ENCODE measurements around the gene ZNF580. TPM values are rescaled to one million over a fixed set of nuclear protein-coding genes. Genes with fewer than 3 reads are reported as not detected.

The ZNF580 gene
- total RNA-seq, 2 experiments from 2014 or later = 24.4 to 50.0 TPM

GRCh38 chr19:55642153-55643002 lies 1.6 kb downstream of the ZNF580 start:
- Histone ChIP-seq H3K36me3 (ENCODE audit: insufficient read depth, low read length) (peaks cover 39% of the 10 kb centered on the region), H3K4me1 (ENCODE audit: insufficient read depth, low read length, poor library complexity, severe bottlenecking) (peaks cover 62% of the 10 kb centered on the region), H3K4me3 (ENCODE audit: low read depth, low read length, poor library complexity, severe bottlenecking) (peak overlapping the region; percentile 98), H3K9me3 (ENCODE audit: low read length) (no peaks in the 10 kb centered on the region), H4K20me1 (ENCODE audit: insufficient read depth, low read length) (no peaks in the 10 kb centered on the region), H3K9me2 (ENCODE audit: insufficient read depth, low read length) (no peaks in the 10 kb centered on the region), H2AFZ (ENCODE audit: low read length) (no peak overlapping the region; the same call in 1 of the 2 replicates), H3K79me2 (ENCODE audit: insufficient read depth, low read depth, low read length) (peaks cover 53% of the 10 kb centered on the region), H3K4me2 (ENCODE audit: low read length) (peak overlapping the region; percentile 89), H3K27ac (ENCODE audit: low read depth, low read length, poor library complexity, severe bottlenecking) (peak overlapping the region; percentile 86)
- ChIA-PET CTCF (ENCODE audit: unreplicated experiment) (no interaction called here), POLR2A (interaction anchor here (0.6 to 0.7 kb wide), 2 partner anchors 12 to 17 kb away, joined by 3 read pairs; no protein-coding TSS in a partner anchor)
- peak; percentile 63 for DNase-seq (ENCODE audit: low spot score)
- intact Hi-C loops (cut with micrococcal nuclease; ENCODE audit: unreplicated experiment) = loop anchor here (1.0 to 5.0 kb wide), 2 partner anchors 43 to 500 kb away; partner anchors contain the start of genes FIZ1 and ZNF444
- no TSS peak for BruUV-seq (replicated peaks)
- no peak for TF ChIP-seq CTCF (conservative IDR thresholded peaks at IDR 0.05; ENCODE audit: low read length)

- peak within 1 kb of the TSS; percentile 89 for H3K4me2 ChIP-seq (ENCODE audit: low read length)
- no peaks in the 10 kb centered on the region for H3K9me2 ChIP-seq (ENCODE audit: insufficient read depth, low read length)
- H3K27ac ChIP-seq (ENCODE audit: low read depth, low read length, poor library complexity, severe bottlenecking) = peak within 1 kb of the TSS; percentile 86
- peak within 1 kb of the TSS; percentile 98 for H3K4me3 ChIP-seq (ENCODE audit: low read depth, low read length, poor library complexity, severe bottlenecking)
- ChIA-PET CTCF (ENCODE audit: unreplicated experiment) (no interaction called here), POLR2A (interaction anchor here (0.6 to 0.7 kb wide), 2 partner anchors 11 to 18 kb away, joined by 3 read pairs; no protein-coding TSS in a partner anchor)
- peaks cover 38% of the 10 kb centered on the region for H3K36me3 ChIP-seq (ENCODE audit: insufficient read depth, low read length)
- H3K4me1 ChIP-seq (ENCODE audit: insufficient read depth, low read length, poor library complexity, severe bottlenecking) = peaks cover 62% of the 10 kb centered on the region
- BruUV-seq (replicated peaks) = no TSS peak
- H4K20me1 ChIP-seq (ENCODE audit: insufficient read depth, low read length) = no peaks in the 10 kb centered on the region
- TF ChIP-seq CTCF (conservative IDR thresholded peaks at IDR 0.05; ENCODE audit: low read length) (no peak), EZH2phosphoT487 (IDR thresholded peaks at IDR 0.05; ENCODE audit: borderline replicate concordance, low read depth, low read length) (no peak)
- DNase-seq (ENCODE audit: low spot score) = peak; percentile 88
- H3K9me3 ChIP-seq (ENCODE audit: low read length) = no peaks in the 10 kb centered on the region
- H2AFZ ChIP-seq (ENCODE audit: low read length) = no peak within 1 kb of the TSS; the same call in 1 of the 2 replicates
- H3K79me2 ChIP-seq (ENCODE audit: insufficient read depth, low read depth, low read length) = peaks cover 53% of the 10 kb centered on the region
- intact Hi-C loops (cut with micrococcal nuclease; ENCODE audit: unreplicated experiment) = loop anchor here (1.0 to 5.0 kb wide), 2 partner anchors 44 to 499 kb away; partner anchors contain the start of genes FIZ1 and ZNF444
Measured at GRCh38 chr19:55643003-55643886, 2.4 kb downstream of the ZNF580 start, which contains the start of gene ZNF581. TSS of gene ZNF581 (plus strand) at chr19:55643649. CDS start at chr19:55644572, 923 bp downstream.

Measured in OCI-LY7 (cell line).